HG03039 (cell line): ENCODE results near the gene PTTG2.

ENCODE experiments used
- ATAC-seq: cut with Tn5 transposase; IDR thresholded peaks from one replicate; pipeline ENCODE4 v1.9.1; 2021; ENCODE audit warnings: mild to moderate bottlenecking, moderate library complexity; ENCODE audit not compliant: unreplicated experiment

The PTTG2 gene

GRCh38 chr4:37982736-37983135 is 22.5 kb downstream of the PTTG2 start:
- ATAC-seq = no peak

GRCh38 chr4:37983951-37984350 is 23.8 kb downstream of the PTTG2 start:
- no peak for ATAC-seq

DNA sequence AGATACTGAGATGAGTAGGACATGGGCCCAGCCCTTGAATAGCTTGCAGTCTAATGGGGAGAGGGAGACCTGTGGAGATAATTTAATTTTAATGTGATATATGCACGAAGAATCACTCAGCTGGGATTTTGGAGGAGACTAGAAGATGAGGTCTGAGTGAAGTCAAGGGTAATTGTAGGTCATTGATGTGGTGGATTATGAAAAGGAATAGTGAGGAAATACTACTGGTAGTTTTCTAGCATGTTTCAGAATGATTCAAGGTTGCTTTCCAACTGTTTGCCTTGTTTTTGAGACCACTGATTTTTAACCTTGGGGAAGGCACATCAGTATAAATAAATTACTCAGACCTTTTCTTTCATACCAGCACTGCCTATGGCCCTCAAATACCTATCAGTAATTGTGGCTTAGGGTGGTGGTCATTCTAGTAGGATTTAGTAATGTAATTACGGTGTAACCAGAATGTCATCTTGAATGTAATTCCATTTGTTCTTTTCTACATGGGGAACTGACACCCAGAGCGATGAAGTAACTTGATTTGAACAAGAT is 25.6 kb downstream of the PTTG2 start:
- ATAC-seq = no peak

- ATAC-seq = no peak
Observed at GRCh38 chr4:37988670-37989069, 28.5 kb downstream of the PTTG2 start.

DNA sequence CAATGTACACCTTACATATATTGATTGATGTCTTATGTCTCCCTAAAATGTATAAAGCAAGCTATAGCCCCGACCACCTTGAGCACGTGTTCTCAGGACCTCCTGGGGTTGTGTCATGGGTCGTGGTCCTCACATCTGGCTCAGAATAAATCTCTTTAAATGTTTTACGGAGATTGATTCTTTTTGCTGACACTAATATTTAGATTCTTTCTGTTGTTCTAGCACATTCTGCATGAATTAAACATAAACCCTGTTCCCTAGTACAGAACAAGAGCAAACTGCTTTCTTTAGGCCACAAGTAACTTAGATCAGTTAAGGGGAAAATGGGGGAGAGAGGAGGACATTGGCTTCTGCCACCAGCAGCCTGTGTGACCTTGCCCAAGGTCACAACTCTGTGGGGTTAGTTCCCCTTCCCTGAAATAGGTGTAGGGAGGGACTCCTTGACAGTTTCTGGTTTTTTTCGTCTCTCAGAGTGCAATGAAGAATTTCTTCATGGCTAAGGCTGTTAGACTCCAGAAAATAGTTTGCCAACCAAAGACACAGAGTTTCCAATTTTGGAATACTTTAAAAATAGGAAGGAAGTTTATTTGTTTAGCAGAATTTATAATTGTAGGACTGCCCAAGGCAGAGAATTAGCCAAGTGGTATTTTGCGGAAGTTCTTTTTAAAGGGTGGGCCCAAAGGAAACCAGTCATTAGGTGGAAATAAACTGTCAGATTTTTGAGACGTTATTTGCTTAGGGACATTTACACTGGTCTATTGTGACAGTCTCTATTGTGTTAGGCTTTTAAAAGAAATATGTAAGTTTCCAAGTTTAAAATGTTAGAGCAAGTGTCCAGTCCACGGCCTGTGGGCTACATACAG is 29.4 kb downstream of the PTTG2 start:
- no peak for ATAC-seq

- no peak for ATAC-seq
Observed at GRCh38 chr4:37990731-37991245, 30.6 kb downstream of the PTTG2 start.

DNA sequence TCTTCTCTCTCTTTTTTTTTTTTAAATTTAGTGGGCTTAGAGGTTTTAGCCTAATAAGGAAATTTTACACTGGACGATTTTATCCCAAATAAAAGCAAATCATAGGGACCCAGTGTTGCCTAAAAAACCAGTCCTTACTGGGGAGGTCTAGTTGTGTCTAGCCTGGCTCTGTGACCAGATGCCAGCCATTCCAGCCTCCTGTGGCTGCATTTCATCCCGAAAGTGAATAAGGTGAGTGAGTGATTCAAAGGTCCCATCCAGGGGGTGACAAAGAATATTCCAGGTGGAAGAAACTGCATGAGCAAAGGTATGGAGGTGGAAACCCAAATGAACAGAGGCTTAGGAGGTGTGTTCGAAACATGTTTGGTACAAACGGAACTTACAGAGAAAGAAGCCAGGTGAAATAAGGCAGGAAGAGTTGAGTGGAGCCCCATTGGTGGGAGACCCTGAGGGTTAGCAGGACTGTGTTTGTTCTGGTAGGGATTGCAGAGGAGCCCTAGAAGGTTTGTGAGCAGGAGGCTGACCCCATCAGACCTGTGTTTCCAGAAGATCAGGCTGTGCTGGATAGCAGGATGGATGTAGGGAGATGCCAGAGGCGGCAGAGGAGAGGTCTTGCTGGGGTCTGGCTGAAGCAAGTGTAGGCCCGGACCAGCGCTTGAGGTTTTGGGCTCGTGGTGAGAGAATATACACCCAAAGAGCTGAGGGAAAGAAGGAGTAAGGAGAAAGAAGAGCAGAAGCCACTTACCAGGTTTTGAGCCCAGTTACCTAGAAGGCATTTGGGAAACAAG is 31.6 kb downstream of the PTTG2 start:
- no peak for ATAC-seq

DNA sequence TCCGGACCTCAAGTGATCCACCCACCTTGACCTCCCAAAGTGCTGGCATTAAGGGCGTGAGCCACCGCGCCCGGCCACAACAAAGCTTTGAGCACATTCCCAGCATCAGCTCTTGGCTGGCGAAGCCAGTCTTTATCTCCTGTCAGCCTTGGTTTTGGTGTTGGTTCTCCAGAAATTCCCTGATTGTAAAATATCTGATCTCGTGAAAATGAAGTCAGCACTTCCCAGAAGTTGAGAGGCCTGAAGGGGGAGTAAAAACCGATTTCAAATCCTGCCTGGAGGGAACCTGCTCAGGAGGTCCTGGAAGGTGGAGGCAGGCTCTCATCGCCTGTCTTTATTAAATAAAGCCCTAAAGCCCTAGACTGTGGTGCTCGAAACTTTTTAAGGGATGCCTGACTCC is 33.6 kb downstream of the PTTG2 start:
- ATAC-seq = no peak

DNA sequence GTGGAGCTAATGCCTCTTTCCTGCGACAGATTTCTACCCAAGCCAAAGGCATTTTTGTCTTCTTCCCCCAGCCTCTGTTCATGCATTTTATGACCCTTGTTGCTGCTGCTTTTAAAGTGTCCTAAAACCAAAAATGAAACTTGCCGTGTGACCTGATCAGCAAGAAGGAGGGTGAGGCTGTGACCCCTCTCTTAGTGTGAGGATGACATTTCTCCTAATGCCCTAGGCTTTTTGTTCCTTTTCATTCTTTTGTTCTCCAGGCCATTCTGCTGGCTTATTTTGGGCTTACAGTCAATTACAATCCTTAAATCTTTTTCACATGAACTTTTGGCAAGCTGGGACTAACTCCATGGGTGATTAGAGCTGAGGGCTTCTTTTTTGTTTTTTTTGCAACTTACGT is 34.4 kb downstream of the PTTG2 start:
- ATAC-seq = no peak

GRCh38 chr4:37995299-37995821 is 35.2 kb downstream of the PTTG2 start:
- ATAC-seq = no peak

GRCh38 chr4:37995981-37996775 is 36.0 kb downstream of the PTTG2 start:
- no peak for ATAC-seq

GRCh38 chr4:37998226-37998625 is 38.0 kb downstream of the PTTG2 start:
- ATAC-seq = no peak

DNA sequence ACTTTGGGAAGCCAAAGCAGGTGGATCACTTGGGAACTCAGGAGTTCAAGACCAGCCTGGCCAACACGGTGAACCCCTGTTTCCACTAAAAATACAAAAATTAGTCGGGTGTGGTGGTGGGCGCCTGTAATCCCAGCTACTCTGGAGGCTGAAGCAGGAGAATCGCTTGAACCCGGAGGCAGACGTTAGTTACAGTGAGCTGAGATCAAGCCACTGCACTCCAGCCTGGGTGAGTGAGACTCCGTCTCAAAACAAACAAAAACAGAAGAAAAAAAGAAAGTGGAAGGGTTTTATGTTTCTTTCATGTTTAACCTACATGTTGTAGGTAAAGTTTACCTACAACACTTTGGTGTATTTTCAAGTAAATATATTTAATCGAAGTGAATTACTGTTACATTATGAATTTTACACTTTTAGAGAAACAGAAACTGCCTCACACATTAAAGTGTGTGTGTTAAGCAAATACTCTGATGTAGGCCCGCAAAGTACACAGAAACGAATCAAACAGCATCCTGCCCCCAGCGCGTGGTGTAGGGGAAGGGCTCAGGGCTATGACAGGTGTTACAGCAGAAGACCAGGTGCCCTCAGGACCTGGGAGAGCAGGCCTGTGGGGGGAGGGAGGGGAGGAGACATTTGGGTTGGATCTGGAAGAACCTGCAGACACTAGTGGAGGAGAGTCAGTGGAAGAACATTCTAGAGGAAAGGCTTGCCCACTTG is 39.0 kb downstream of the PTTG2 start:
- ATAC-seq = no peak

- ATAC-seq = no peak
Observed at GRCh38 chr4:37999965-38000364, 39.8 kb downstream of the PTTG2 start.

DNA sequence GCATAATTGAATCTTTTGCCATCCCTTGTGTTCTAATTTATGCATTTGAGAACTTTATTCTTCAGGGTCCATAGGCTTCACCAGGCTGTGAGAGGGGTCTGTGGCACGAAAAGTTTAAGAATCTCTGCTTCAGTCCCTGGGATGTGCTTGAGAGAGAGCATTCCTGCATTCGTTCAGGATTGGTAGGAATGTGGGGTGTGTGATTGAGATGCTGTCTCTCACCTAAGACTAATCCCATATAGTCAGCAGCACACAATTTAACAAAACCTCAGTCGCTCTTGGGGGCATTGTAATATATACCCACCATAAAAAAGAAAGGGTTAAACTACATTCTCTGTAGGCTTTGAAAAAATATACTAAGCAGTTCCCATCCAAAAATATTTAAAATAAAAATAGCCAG is 41.7 kb downstream of the PTTG2 start:
- no peak for ATAC-seq

GRCh38 chr4:38002451-38003071 is 42.4 kb downstream of the PTTG2 start:
- no peak for ATAC-seq

DNA sequence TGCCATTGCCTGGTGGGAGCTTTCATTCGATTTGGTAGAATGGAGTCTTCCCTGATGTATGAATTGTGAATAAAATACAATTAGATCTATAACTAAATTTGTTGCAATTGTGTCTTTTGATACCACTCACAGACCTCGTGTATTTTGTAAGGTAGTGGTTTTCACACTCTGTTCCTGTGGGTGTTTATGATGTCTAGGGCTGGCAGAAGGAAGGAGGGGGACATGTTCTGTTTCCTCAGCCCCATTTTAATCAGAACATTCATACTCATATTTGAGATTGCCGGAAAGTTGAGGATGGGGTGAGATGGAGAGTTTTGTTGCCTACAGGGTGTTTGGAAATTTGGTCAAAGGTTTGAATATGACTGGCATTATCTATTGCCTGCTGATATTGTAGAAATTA is 42.9 kb downstream of the PTTG2 start:
- ATAC-seq = no peak

DNA sequence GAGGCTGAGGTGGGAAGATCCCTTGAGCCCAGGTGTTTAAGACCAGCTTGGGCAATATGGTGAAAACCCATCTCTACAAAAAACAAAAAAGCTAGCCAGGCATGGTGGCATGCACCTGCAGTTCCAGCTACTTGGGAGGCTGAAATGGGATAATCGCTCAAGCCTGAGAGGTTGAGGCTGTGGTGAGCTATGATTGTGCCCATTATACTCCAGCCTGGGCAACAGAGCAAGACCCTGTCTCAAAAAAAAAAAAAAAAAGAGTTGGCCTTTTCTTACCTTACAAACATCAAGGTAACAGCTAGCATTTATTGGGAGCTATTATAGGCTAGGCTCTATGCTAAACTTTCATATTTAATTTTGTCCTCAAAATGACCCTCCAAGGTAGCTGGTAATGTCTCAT is 43.4 kb downstream of the PTTG2 start:
- no peak for ATAC-seq

DNA sequence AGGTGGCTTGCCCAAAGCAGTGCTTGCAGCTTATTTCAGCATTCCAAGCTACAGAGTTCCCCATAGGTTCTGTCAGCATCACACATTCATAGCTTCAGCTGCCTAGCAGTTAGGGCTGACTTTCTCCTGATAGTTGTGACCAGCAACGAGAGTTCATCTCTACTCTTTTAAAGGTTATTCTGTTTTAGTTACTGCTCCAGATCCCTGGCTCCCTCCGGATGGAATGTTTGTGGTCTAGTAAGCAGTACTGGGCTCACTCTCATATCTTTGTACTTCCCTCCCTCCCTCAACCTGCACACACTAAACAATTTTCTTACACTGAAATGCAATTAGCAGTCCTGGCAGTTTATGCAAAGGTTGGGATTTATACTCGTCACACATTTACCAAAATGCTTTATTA is 43.9 kb downstream of the PTTG2 start:
- no peak for ATAC-seq

DNA sequence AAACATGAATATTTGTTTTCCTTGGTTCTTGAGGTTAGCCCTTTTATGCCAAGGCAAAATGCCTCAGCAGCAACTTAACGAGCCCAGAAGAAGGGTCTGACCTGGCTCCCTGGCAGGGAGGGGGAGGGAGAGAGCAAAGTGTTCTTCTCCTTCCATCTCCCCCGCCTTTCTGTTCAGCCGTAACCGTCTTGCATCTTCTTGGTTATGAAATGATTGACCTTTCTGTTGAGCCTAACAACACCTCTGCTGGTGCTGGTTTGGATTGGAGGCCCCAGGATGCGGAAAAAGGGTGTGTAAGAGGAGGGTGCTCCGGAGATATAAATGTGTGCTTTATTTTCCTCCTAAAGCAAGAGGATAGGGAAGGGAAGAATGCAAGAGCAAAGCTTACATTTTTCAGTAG is 44.7 kb downstream of the PTTG2 start:
- ATAC-seq = no peak
